ENCODE data around the gene PREB.

DNA sequence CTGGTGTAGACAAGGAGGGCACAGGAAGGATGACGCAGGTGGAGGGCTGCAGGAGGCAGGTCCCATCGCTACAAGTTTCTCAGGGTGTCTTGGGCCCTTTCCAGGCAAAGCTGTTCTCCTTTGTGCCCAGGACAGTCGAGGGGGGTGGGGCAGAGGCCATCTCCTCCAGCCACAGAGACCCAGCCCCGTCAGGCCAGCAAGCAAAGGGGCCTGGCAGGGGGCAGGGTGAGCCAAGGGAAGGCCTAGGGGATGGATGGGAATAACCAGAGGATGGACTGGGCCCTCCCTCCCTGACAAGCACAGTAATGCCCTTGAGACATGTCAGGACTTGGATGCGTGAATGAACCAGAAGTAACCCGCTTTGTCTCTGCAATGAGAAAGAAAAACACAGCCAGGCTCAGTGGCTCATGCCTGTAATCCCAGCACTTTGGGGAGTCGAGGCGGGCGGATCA is 20.7 kb upstream of the PREB start:
- TF ChIP-seq, protein P1, sequence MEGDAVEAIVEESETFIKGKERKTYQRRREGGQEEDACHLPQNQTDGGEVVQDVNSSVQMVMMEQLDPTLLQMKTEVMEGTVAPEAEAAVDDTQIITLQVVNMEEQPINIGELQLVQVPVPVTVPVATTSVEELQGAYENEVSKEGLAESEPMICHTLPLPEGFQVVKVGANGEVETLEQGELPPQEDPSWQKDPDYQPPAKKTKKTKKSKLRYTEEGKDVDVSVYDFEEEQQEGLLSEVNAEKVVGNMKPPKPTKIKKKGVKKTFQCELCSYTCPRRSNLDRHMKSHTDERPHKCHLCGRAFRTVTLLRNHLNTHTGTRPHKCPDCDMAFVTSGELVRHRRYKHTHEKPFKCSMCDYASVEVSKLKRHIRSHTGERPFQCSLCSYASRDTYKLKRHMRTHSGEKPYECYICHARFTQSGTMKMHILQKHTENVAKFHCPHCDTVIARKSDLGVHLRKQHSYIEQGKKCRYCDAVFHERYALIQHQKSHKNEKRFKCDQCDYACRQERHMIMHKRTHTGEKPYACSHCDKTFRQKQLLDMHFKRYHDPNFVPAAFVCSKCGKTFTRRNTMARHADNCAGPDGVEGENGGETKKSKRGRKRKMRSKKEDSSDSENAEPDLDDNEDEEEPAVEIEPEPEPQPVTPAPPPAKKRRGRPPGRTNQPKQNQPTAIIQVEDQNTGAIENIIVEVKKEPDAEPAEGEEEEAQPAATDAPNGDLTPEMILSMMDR (IDR thresholded peaks at IDR 0.05 in 4 of 5, conservative IDR thresholded peaks at IDR 0.05 in 1 of 5), result no peak
- TF ChIP-seq POLR2A (IDR thresholded peaks at IDR 0.05), result no peak
